Activated CD4-positive, CD25-positive, alpha-beta regulatory T cell treated with anti-CD3 and anti-CD28 coated beads, Interleukin-2, amount 50 U/mL, for 16 hours (primary cell): ENCODE measurements around the gene IAH1.

Experiments used
- DNase-seq: peaks from one replicate; pipeline ENCODE4 v3.0.0-alpha.2; 2020; ENCODE audit warnings: low read depth, low spot score

IAH1 gene, protein sequence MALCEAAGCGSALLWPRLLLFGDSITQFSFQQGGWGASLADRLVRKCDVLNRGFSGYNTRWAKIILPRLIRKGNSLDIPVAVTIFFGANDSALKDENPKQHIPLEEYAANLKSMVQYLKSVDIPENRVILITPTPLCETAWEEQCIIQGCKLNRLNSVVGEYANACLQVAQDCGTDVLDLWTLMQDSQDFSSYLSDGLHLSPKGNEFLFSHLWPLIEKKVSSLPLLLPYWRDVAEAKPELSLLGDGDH

DNA sequence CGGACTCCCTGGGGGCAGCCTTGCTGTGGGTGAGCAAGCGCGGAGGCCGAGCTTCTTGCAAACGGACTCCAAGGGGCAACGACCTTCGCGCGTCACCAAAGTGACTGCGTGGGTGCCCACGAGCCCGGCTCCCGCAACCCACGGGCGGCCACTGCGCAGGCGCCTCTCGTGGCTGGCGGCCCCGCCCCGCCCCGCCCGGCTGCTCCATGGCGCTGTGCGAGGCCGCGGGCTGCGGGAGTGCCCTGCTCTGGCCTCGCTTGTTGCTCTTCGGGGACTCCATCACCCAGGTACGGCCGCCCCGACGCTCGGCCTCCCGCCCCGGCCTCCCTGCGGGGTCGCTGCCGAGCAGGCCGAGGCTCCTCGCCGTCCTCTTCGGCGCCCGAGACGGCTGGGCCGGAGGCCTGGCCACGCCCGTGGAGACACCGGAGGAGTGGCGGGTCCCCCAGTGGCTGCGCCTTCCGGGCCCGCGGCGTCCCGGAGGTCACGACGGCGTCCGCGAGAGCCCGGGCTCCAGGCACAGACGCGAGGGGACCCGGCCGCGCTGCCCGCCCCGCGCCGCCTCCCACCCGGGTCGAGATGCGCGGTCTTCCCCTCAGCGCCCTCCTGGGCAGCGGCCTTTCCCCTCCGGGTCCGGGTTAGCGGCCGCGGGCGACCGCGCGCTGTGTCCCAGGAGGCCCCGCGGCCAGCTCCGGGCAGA is at the start of gene IAH1:
TSS of gene IAH1 (plus strand) at position 191 of the 697 bp plus-strand sequence. CDS start at position 207, 16 bp downstream.
- DNase-seq: peak; percentile 51

DNA sequence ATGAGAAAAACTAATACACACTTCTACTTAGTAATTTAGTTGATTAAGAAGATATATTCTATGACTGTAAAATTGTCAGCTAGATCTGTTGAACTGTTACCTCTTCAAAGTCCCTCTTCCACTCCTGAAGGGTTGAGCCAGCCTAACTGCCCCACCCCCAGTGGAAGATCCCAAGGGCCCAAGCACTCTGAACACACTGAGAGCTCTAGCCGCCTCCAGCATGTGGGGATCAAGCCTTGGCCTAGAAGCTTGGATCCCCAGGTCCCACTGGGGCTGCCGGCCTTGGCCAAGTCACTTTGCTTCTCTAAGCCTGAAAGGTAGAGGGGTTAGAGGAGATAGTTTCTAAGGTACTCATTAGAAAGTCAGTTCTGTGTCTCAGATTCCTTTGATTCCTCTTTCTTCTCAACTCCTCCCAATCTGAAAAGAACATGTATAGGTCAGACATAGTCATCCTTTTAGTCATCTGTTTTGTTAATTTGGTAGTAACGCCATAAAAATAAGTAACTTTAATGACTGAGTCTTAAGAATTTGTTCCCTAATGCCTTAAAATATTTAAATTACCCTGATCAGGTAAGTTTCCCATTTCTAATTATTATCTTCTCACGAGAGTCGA is 45.3 kb upstream of the IAH1 start:
- DNase-seq: no peak

DNA sequence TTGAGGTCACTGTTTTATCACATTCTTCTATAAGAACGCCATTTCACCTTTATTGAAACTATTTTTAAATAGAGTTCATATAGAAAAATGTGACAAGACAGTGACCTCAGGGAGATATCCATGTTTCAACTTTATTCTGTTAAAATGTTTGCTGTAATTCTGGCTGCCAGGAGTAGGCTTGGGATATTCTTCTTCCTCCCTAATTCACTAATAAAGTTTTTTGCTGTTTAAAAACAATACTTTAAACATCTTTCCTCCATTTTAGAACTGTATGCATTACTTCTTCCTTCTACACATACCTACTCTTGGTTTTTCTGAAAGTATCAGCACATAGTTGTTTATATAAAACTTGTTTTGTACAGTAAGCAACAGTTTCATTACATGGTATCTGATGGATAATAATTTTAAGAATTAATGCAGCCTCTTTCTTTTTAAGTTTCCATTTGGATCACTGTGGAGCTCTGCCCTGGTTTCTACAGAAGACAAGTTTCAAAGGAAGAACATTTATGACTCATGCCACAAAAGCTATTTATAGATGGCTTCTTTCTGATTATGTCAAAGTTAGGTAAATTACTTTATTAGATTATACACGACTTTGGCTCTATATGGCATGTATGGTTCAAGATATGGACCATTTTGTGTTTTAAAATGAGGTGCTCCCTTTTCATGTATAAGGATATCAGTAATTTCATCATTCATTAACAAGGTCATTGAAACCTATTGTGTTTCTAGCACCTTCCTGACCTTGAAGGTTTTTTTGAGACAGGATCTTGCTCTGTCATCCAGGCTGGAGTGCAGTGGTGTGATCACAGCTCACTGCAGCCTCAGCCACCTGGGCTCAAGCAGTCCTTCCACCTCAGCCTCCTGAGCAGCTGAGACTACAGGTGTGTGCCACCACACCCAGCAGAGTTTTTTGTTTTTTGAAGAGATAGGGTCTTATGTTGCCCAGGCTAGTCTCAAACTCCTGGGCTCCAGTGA is 43.7 kb upstream of the IAH1 start:
- DNase-seq: no peak

DNA sequence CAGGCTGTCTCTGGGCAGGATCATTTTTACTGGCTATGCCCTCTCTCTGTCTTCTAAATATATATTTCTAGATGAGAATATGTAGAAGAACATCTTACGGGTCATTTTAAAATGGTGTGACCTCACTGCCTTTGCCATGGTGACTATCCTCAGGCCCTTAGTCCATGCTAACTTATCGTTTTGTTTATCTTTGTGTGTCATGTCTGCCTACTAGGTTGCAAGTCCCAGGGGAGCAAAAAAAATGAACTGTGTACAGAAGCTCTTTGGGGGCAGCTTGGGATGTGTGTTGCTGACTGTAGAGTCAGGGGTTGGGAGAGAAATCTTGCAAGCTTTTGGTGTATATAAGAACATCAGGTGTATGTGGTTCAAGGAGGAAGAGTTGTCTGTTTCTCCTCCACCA is 39.9 kb upstream of the IAH1 start:
- DNase-seq: no peak

DNA sequence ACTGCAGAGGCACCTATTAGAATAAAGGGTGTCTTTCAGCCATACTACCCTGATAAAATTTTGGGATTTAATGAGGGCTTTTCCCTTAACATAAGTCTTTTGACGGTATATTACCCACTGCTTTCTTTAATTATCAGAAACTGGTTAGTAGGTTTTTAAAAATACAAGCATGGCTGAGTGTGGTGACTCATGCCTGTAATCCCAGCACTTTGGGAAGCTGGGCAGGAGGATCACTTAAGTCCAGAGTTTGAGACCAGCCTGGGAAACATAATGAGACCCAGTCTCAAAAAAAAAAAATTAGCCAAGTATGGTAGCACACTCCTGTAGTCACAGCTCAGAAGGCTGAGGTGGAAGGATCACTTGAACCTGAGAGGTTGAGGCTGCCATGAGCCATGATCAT is 34.8 kb upstream of the IAH1 start:
- DNase-seq: no peak

DNA sequence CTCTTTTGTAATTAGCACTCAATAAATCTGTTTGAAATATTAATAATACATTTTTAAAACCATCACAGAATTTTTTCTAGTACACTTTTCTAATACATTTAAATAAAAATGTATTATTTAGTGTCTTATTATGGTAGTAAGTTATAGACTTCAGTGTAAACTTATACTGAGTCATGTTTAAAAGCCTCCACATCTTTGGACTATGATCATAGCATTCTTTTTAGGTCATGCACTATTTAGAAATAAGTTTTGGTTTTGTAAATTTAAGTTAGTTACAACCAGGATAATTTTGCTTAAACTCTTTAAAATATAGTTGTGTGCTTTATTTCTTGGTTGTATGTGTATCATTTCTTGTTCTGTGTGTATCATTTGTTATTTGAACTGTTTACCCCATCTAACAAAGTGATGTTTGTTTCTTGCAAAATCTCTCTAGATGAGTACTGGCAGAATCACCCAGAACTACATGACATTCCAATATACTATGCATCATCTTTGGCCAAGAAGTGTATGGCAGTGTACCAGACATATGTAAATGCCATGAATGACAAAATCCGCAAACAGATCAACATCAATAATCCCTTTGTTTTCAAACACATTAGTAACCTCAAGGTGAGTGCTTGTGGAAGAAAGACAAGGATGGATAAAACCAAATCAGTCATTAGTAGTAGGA is 34.2 kb upstream of the IAH1 start:
- no peak for DNase-seq

DNA sequence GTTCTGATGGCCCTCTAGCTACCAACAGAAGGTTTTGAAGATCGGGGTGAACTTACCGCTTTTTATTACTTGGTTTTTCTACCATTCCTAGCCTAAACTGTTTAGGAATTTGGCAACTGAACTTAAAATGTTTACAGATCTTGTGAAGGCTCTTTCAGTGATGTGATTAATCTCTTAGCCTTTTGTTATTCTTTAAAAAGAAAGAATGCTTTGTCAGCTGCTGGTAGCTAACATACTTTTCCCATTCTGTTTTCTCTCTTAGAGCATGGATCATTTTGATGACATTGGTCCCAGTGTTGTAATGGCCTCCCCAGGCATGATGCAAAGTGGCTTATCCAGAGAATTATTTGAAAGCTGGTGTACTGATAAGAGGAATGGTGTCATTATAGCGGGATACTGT is 32.8 kb upstream of the IAH1 start:
- no peak for DNase-seq

DNA sequence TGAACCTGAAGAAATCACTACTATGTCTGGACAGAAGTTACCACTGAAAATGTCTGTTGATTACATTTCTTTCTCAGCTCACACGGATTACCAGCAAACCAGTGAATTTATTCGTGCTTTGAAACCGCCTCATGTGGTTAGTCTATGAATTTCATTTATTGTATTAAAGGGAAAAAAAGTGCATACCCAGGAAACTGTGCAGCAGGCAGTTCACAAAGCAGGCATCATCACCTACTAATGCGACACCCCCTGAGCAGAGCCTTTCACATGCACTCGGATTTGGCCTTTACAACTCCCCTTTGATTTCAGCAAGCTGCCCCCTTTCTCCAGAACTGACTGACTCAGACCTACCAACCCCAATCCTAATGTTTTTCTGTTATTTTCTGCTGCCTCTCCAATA is 30.8 kb upstream of the IAH1 start:
- no peak for DNase-seq

DNA sequence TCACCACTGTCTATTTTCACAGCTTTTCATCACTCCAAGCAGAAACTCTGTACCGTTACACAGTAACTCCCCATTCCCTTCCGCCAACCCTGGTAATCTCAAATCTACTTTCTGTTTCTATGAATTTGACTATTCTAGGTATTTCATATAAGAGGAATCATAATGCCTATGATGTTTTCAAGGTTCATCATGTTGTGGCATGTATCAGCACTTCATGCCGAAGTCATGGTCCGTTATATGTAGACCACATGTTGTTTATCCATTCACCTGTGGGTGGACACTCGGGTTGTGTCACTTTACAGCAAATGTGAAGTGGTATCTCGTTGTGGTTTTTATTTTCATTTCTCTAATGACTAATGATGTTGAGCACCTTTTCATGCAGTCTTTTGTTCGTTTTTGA is 29.3 kb upstream of the IAH1 start:
- no peak for DNase-seq

DNA sequence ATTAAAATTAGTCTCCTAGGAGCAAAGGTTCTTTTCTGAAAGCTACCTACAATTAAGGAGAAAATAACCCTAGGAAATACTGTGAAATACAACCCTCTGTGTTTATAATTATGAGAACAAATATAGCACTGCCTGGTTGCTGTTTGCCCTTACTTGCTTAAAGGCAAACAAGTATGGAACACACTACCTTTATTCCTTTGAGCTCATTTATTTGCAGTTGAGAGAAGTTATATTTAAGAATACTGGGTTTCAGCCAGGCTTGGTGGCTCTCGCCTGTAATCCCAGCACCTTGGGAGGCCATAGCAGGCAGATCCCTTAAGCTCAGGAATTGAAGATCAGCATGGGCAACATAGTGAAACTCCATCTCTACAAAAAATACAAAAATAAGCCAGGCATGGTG is 23.1 kb upstream of the IAH1 start:
- no peak for DNase-seq

DNA sequence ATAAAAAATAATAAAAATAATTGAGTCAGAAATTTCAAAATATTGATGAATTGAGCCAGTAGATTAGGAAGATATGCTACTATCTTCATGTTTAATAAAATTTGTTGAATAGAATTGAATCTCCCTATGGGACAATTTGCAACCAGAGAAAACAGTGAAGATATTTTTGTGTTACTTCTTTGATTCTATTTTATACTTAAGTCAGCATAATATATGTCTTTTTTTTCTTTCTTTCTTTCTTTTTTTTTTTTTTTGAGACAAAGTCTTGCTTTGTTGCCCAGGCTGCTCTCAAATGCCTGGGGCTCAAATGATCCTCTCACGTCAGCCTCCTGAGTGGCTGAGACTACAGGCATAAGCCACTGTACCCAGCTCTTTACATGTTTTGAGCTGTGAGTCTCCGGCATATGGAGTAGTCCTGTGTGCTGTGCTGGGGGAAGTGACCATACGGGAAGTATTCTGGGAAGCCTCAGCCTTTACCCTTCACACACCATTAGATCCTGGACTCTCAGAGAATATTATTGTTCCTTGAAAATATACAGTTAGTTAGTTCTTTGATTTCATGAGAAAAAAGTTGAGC is 13.8 kb upstream of the IAH1 start:
- no peak for DNase-seq

DNA sequence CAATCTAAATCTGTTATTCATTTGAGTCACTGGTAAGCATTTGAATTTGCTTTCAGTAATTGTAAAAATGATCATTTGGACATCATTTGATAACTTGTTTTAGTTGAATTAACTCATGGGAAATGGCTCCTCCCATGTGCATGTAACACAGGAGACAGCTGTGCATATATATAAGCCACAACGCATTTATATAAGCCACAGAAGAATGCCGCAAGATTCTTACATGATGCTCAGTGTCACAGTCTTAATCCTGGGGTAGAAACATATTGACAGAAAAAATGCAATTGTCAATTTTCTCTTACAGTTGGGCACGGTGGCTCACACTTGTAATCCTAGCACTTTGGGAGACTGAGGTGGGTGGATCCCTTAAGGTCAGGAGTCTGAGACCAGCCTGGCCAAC is 13.3 kb upstream of the IAH1 start:
- DNase-seq: no peak

DNA sequence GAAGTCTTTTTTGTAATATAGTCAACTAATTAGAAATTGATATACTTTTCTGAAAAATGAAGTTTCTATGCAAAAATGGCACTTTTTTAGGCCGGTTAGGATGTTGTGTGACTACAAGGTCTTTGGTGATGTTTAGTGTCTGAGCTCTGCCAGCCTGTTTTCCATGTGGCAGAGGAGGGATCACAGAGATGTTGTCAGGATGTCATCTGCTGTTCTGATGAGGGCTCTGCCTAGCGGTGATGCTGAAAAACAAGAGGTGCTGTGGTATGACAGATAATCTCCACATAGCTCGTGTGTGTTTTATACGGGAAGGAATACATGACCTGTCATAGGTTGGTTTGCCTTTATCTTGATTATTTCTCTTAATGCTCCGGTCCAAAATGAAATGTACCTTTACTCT is 12.0 kb upstream of the IAH1 start:
- DNase-seq: no peak

DNA sequence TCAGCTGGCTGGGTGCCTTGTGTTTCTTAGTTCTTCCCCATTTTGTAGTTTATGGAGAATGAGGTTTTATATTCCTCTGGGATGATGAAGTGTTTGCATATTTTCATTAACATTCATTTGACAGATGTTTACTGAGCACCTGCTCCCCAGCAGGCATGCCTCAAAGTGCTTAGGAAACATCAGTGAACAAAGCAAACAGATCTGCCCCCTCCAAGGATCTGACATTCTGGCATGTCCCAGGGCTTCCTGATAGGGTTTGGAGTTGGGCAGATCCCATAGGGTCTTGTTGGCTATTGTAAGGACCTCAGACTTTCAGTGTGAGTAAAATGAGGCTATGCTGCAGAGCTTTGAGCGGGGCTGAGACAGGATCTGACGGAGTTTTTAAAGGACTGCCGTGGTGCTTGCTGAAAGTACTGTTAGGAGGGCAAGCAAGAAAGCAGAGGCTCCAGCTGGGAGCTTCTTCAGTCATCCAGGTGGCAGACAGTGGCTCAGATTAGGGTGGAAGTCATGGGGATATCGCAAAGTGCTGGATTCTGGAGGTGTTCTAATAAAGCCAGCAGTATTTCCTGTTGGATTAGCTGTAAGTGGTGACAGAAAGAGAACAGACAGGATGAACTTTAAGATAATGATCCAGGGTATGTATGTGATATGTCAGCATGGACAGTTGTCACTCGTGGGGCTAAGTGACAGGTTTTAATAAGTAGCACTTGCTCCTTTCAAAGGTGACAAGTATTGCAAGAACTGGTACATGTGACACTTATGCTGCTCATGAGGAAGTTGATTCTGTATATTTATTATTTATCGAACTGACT is 11.3 kb upstream of the IAH1 start:
- DNase-seq: no peak

DNA sequence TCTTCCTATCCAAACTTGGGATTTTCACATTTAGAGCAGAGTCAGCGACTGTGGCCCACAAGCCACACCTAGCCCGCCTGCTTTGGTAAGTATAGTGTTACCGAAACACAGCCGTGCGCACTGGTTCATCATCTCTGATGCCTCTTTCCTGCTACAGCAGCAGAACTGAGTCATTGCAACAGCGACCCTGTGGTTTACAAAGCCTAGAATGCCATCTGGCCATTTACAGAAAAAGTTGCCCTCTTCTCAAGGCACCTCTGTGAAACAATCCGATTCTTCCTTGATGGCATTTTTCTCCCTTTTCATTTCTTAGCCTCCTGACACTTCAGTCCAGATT is 10.7 kb upstream of the IAH1 start:
- no peak for DNase-seq

DNA sequence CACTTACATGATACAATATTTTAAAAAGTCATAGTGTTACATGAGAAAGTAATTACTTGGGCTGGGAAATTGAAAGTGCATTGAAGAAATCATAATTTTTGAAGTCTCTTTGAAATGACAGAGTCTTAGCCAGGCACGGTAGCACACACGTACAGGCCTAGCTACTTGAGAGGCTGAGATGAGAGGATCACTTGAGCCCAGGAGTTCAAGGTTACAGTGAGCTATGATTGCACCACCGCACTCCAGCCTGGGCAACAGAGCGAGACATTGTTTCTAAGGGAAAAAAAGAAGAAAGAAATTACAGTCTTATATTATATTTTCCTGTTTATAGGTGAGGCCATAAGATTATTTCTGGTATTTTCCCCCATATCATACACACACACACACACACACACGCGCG is 9.2 kb upstream of the IAH1 start:
- DNase-seq: no peak

DNA sequence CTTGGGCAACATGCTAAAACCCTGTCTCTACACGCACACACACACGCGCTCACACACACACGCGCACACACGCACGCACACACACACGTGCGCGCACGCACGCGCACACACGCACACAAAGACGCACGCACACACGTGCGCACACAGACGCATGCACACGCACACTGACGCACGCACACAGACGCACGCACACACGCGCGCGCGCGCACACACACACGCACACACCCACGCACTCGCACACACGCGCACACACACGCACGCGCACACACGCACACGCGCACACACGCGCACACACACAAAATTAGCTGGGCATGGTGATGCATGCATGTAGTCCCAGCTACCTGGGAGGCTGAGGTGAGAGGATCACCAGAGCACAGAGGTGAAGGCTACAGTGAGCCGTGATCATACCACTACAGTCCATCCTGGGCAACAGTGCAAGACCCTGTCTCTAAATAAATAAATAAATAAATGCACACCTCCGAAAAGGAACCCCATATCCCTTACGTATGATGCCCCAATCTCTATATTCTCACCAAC is 8.1 kb upstream of the IAH1 start:
- DNase-seq: no peak

DNA sequence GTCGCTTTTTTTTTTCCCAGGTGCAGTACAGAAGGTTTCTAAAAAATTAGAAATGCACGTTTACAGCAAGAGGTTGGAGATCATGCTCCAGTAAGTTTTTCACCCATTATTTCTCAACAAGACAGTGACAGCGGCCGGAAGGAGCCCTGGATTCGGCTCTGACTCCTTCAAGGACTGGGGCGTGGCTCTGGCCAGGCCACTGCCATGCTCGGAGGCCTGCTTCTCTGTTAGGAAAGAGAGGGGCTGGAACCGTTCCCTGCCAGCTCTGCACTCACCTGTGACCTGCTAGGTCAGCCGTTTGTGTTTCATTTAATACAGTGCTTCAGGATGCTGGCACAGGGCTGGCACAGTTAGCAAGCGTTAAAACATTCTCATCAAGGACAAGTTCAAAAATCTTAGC is 6.7 kb upstream of the IAH1 start:
- no peak for DNase-seq

DNA sequence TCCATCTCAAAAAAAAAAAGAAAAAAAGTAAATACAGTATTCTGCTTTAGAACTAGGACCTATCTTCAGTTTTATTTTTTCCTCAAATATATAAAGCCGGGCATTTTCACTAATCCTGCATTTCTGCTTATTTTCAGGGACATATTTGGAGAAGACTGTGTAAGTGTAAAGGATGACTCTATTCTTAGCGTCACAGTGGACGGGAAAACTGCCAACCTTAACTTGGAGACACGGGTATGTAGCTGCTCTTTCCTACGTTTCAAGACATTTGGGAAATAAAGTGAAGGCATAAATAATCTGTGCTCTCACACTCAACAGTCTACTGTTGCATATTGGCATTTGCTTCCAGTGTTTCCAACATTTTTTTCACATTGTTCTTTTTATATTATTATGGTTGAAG is 3.1 kb upstream of the IAH1 start:
- no peak for DNase-seq

DNA sequence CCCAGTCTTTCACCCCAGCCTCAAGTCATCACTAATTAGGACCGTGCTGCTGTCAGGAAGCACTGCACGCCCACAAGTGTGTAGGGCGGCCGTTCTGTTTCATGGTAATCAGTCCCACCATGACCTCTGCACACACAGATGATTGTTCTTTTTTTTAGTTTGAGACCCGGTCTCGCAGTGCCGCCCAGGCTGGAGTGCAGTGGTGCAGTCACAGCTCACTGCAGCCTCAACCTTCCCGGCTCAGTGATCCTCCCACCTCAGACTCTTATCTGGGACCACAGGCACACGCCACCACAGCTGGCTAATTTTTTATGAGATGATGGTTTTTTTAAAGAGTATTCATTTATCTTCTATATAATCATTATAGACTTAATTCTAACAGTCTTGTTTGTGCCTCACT is 1.8 kb upstream of the IAH1 start:
- DNase-seq: no peak
